ENCODE measurements around the gene PTRHD1.

PTRHD1 gene

GRCh38 chr2:24830351-24830750 lies 37.2 kb upstream of the PTRHD1 start:
- DNase-seq (ENCODE audit: low read depth): no peak

- DNase-seq (ENCODE audit: low read depth): no peak
Measured at GRCh38 chr2:24828238-24828996, 35.2 kb upstream of the PTRHD1 start.

DNA sequence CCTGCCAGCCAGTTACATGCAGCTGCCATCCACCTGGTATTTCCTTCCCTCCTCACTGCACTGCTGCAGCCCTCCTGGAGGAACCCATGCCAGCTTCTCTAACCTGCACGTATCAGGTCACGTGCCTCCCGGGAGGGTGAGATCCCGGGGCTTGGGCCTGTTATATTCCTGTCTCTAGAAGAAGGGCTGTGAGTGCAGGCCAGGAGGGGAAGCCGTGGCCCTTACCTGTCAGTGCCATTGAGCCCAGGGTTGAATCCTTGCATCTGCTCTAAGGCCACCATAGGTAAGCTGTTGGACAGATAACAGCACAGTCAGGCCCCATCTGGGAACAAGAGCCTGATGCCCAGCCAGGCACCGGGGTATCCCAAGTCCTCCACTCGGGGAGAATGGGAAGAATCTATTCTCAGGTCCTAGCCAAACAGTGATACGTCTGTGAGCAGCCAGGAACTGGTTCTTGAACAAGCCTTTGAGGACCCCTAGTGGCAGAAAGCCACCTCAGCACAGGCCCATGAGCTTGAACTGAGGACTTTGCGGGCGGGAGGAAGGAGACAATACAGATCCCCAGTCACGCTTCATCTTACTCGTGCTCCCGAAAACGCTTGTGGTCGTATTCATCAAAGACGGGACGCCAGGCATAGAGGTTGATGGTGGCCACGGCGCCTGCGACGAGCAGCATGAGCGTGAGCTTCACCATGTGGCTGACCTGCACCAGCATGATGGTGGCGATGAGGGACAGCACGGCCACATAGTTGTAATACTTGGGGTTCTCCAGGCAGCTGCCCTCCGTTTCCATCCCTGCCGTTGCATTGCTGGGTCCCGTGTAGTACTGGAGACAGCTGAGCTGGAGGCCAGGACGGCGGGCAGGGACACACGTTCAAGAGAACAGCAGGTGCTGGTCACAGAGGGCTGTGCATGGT lies 34.4 kb upstream of the PTRHD1 start:
- DNase-seq (ENCODE audit: low read depth): peak; percentile 52

- no peak for DNase-seq (ENCODE audit: low read depth)
Measured at GRCh38 chr2:24826773-24827145, 33.6 kb upstream of the PTRHD1 start.

DNA sequence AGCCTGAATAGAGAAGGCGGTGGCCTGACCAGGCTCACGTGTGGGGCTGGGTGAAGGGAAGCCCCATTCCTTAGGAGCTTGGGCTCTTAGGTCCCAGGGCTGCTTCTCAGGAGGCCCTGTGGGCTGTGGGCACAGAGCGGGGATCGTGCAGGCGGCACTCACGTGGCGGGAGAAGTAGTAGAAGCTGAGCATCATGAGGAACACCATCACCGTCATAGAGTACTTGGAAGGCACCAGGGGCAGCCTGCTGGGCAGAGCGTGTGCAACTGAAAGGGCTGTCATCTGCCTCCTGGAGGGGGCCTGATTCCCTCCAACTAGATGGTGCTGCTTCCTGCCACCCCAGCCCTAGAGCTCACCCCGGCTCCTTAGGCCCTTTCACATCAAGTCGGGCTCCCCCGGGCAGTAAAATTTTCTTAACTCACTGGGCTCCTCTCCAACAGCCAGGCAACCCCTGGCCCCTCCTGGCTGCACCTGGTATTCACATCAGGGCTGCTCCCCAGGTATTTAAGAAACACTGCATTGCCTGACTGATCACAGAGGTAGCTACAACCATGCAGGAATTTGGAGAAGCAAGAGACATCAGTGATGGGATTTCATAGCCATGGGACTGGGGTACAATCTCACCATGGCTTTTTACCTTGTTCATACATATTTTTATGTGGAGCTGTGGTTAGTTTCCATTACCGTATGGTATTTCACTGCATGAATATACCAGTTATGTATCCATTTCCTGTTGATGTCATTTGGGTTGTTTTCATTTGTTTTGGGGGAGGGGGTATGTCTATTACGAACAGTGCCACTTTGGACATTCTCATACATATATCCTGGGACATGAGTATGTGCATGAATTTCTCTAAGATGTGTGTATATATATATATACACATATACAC lies 32.9 kb upstream of the PTRHD1 start:
- DNase-seq (ENCODE audit: low read depth): no peak

GRCh38 chr2:24824966-24825882 lies 32.0 kb upstream of the PTRHD1 start:
- DNase-seq (ENCODE audit: low read depth): no peak

DNA sequence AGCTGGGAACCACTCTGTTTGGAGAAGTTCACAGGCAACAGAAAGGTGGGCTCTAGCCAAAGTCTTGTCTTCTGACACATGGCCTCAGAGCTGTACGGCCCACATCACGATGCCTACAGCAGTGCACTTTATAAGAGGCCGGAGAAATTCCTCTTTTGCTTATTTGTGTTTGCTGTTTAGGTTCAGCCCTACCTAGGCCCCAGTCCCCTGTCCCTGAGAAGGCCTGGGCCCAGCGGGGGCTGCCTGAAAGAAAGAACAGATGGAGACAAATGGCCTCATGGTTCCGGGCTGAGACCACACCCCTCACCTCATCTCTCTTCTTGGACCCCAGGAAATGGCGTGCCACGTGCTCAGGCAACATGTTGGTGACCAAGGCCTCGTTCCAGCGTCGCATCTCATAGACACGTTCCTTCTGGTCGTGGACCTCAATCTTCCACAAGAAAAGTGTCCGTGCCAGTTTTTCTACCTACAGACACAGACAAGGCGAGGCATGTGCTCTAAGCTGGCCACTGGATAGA lies 30.9 kb upstream of the PTRHD1 start:
- no peak for DNase-seq (ENCODE audit: low read depth)

- no peak for DNase-seq (ENCODE audit: low read depth)
Measured at GRCh38 chr2:24822049-24822706, 29.0 kb upstream of the PTRHD1 start.

DNA sequence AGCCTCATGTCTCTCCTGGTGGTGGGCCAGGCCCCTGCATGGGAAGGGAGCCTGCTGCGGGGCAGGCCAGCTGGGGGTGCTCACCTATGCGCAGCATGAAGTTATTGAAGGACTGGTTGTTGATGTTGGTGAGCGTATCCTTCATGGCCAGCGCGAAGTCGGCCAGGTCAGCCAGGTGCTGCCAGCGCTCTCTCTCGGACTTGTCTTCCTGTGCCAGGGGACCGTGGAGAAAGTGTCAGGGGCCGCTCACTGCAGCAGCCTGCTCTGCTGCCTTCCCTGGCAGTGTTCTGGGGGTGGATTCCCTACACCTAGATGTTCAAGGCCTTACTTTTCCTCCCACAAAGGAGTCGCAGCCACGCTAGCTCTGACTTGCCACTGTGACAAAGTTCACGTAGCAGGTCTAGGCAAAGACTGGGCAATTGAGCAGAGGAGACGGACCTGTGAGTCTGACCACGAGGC lies 28.3 kb upstream of the PTRHD1 start:
- DNase-seq (ENCODE audit: low read depth): no peak

- no peak for DNase-seq (ENCODE audit: low read depth)
Measured at GRCh38 chr2:24820598-24821432, 27.6 kb upstream of the PTRHD1 start.

DNA sequence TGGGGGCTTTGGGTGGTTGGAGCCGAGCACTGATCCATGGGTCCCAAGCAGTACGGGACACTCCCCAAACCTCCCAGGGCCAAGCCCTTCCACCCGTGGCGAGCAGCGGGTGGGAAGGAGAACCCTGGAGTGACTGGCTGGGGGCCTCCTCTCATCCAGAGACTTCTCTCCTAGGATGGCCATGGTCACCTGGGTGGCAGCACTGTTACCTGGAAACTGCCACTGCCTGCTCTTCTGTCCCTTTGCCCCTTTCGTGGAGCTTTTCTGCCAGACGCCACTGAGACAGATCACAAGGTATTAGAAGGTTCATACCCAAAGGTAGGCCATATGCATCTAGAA lies 27.0 kb upstream of the PTRHD1 start:
- DNase-seq (ENCODE audit: low read depth): no peak

- DNase-seq (ENCODE audit: low read depth): no peak
Measured at GRCh38 chr2:24819442-24820174, 26.4 kb upstream of the PTRHD1 start.

DNA sequence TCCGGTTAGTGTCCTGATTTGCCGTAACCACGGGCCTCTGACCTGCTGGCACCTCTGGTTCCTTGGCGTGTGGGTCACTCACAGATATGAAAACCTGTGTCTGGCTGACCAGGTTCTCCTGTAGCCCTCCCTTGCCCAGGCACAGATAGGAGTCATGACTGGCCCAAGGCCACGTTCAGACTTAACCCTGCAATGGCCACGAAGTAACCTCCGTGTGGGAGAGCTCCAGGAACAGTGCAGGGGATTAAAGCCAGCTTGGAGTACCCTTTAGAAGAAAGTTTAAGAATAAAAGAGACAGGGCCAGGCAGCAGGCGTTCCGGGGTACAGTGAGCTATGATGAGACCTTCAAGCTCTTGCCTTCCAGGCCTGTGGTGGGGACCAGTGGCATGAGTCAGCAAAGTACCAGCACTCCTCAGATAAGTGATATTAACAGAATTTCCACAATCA lies 25.6 kb upstream of the PTRHD1 start:
- no peak for DNase-seq (ENCODE audit: low read depth)

DNA sequence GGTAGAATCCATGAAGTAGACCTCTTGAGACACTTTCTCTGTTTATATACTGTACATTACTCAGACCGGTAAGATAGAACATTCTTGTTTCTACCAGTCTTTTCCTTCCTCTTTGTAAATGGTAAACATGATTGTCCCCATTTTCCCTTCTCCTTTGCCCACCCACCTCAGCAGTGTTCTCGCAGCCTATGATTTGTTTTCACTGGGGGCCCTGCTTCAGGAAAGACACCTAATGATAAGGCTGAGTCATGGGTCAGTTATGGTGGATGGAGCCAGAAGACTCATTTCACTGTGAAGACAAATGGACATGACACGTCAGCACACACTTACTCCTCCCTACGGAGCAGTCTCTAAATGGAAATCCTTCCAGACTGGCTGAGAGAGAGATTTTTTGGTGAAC lies 23.7 kb upstream of the PTRHD1 start:
- DNase-seq (ENCODE audit: low read depth): no peak

DNA sequence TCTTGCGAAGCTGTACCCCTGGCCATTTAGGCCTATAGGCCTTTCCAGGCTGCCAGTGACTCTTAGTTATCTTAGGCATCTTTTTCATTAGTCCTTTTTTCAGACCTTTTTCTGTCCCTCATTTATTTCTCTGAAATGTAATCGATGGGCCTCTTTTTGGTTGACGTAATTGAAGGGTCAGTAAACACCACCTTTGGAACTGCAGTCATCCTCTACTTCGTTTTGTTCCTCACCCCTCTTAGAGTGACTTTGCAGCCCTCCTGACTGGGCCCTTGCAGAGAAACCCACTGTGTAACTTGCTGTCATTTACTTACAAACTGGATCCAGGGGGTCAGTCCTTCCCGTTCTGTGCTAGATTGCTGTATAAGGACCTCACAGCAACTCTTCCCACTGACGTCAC lies 23.2 kb upstream of the PTRHD1 start:
- no peak for DNase-seq (ENCODE audit: low read depth)

- DNase-seq (ENCODE audit: low read depth): no peak
Measured at GRCh38 chr2:24815171-24815570, 22.0 kb upstream of the PTRHD1 start.

GRCh38 chr2:24814516-24814915 lies 21.3 kb upstream of the PTRHD1 start:
- no peak for DNase-seq (ENCODE audit: low read depth)

DNA sequence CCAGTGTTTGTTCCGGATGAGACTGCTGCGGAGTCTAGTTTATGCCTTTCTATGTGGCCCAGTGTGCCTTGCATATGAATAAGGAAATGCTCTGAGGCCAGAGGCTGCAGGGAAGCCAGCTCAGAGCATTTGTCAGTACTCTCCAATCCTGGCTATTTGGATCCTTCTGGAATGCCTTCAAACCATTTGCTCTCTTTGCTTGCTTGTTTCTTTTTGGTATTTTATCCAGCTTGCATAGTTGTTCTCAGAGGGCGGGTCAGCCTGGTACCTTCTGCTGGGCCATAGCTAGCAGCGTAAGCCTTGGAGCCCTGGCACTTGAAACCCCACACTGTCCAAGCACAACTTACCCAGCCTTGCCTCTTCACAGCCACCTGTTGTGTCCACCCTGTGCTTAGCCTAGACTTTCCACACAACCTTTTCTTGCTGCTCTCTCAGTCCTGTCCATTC lies 20.5 kb upstream of the PTRHD1 start:
- no peak for DNase-seq (ENCODE audit: low read depth)

Data from activated gamma-delta T cell treated with anti-CD3 and anti-CD28 coated beads, Interleukin-2, amount 50 U/mL, for 16 hours (primary cell).